Gastroesophageal sphincter (tissue), 4 donors: ENCODE measurements around the gene CCL8. TPM values are rescaled to one million over a fixed set of nuclear protein-coding genes. Genes with fewer than 3 reads are reported as not detected.

Experiments used
- ATAC-seq: fragments of 150-250 bp; one replicate; pipeline ENCODE4 v1.9.1; 2016; ENCODE audit warnings: mild to moderate bottlenecking, moderate library complexity
- H3K27ac ChIP-seq, 4 donors: fragments of 200-600 bp; sonication (generic) in 3 of 4; 1 replicate in 3 of 4; 2 replicates in 1 of 4; pipeline ENCODE4 v1.5.1; 2016 to 2019
- H3K27me3 ChIP-seq: fragments of 200-600 bp; sonication (generic); one replicate; pipeline ENCODE4 v1.5.1; 2019
- H3K36me3 ChIP-seq, 2 donors: fragments of 200-600 bp; sonication (generic); one replicate each; pipeline ENCODE4 v1.5.1; 2019; ENCODE audit warnings: control low read depth in 1 of 2
- H3K4me1 ChIP-seq, 3 donors: fragments of 200-600 bp; sonication (generic); 1 replicate in 2 of 3; 2 replicates in 1 of 3; pipeline ENCODE4 v1.5.1; 2016 to 2019; ENCODE audit warnings: control low read depth in 2 of 3
- H3K4me3 ChIP-seq, 2 donors: fragments of 200-600 bp; sonication (generic); one replicate each; pipeline ENCODE4 v1.5.1; 2019; ENCODE audit warnings: mild to moderate bottlenecking in 1 of 2, moderate library complexity in 1 of 2
- H3K9me3 ChIP-seq, 3 donors: fragments of 200-600 bp; sonication (generic); one replicate each; pipeline ENCODE4 v1.5.1; 2017 to 2019; ENCODE audit warnings: control low read depth in 2 of 3
- EP300 ChIP-seq: sonication (generic); formaldehyde crosslinking; IDR thresholded peaks from one replicate; pipeline ENCODE4 v1.6.1; 2017; ENCODE audit warnings: antibody characterized with exemption, mild to moderate bottlenecking
- POLR2A ChIP-seq, 2 donors: fragments of 450-650 bp; IDR thresholded peaks; one replicate each; pipeline ENCODE4 v1.6.1; 2017; ENCODE audit warnings: antibody characterized with exemption in 2 of 2, mild to moderate bottlenecking in 2 of 2, moderate library complexity in 1 of 2
- POLR2AphosphoS5 ChIP-seq: sonication (generic); formaldehyde crosslinking; IDR thresholded peaks from one replicate; pipeline ENCODE4 v1.6.1; 2017; ENCODE audit warnings: antibody characterized with exemption
- WGBS, 2 donors: methylation state at CpG; one replicate each; pipeline ENCODE4 v1.1.5; 2018; ENCODE audit warnings: low coverage in 1 of 2; 5-methylcytosine and 5-hydroxymethylcytosine counted together
- total RNA-seq, 4 donors: library from RNA; depleted of rRNA; stranded (reverse); fragments of >200 nt; gene quantifications; one replicate each; pipeline ENCODE4 v1.1.0, GENCODE V29; 2016
- TF ChIP-seq, protein P1 (sequence below), 4 experiments: fragments of 200-600 bp in 2 of 4; fragments of 450-650 bp in 2 of 4; sonication (generic) in 1 of 4; IDR thresholded peaks; one replicate each; pipeline ENCODE4 v1.5.1; 2017 to 2019; ENCODE audit warnings: antibody characterized with exemption in 4 of 4, mild to moderate bottlenecking in 2 of 4, moderate library complexity in 2 of 4

Gene CCL8
- total RNA-seq, 4 donors from 2014 or later: 0.27 to 0.81 TPM; not detected in 2

DNA sequence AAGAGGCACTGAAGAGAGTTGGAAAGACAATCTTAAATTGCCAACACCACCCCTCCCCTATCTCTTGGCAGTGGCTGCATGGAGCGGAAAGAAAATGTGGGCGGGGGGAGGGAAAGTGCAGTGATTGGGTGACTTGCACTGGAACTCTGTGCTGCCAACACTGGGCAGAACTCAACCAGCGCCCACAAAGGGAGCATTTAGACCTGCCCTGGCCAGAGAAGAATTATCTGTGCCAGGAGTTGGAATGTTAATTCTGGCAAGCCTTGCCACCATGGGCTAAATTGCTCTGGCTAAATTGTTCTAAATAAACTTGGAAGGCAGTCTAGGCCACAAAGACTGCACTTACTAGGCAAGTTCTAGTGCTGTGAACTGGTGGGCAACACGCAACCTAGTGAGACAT is 30.5 kb downstream of the CCL8 start:
- H3K4me1 ChIP-seq: no peaks in the 10 kb centered on the region
- no peak overlapping the region for H3K4me3 ChIP-seq
- H3K27me3 ChIP-seq: no peaks in the 10 kb centered on the region
- peaks cover 0 to 17% (median 0%) of the 10 kb centered on the region in 3 donors for H3K9me3 ChIP-seq
- no peak overlapping the region for H3K27ac ChIP-seq
- 50 to 60% methylated on average over 1 of the region's 4 CpGs for WGBS, 2 donors
- ATAC-seq: no peak
- TF ChIP-seq POLR2AphosphoS5: no peak
- TF ChIP-seq POLR2A (IDR thresholded peaks at IDR 0.05): no peak
- TF ChIP-seq, protein P1, sequence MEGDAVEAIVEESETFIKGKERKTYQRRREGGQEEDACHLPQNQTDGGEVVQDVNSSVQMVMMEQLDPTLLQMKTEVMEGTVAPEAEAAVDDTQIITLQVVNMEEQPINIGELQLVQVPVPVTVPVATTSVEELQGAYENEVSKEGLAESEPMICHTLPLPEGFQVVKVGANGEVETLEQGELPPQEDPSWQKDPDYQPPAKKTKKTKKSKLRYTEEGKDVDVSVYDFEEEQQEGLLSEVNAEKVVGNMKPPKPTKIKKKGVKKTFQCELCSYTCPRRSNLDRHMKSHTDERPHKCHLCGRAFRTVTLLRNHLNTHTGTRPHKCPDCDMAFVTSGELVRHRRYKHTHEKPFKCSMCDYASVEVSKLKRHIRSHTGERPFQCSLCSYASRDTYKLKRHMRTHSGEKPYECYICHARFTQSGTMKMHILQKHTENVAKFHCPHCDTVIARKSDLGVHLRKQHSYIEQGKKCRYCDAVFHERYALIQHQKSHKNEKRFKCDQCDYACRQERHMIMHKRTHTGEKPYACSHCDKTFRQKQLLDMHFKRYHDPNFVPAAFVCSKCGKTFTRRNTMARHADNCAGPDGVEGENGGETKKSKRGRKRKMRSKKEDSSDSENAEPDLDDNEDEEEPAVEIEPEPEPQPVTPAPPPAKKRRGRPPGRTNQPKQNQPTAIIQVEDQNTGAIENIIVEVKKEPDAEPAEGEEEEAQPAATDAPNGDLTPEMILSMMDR (IDR thresholded peaks at IDR 0.05): no peak
- no peaks in the 10 kb centered on the region for H3K36me3 ChIP-seq

DNA sequence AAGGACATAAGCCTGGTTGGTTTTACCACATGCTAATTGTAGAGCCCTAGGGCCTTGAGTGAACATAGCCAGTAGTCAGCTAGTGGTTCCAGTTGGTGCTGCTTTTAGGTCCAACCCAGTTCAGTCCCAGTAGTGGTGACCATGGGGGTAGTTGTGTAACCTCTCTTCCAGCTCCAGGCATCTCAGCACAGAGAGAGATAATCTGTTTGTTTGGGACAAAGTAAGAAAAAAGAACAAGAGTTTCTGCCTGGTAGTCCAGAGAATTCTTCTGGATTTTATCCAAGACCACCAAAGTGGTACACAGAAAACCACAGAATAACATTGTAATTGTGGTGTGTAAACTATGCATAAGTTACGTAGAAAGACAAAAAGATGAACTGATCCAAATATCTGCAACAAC is 31.9 kb downstream of the CCL8 start:
- H3K27ac ChIP-seq: no peak overlapping the region
- no peaks in the 10 kb centered on the region for H3K4me1 ChIP-seq
- TF ChIP-seq EP300 (no peak), POLR2A (IDR thresholded peaks at IDR 0.05) (no peak), POLR2AphosphoS5 (no peak)
- TF ChIP-seq, protein P1 (IDR thresholded peaks at IDR 0.05): no peak
- H3K36me3 ChIP-seq: no peaks in the 10 kb centered on the region
- H3K27me3 ChIP-seq: no peaks in the 10 kb centered on the region
- no peak overlapping the region for H3K4me3 ChIP-seq
- H3K9me3 ChIP-seq: peaks cover 0 to 17% (median 0%) of the 10 kb centered on the region in 3 donors
- 67 to 78% methylated on average over 1 of the region's 1 CpG for WGBS, 2 donors
- no peak for ATAC-seq

DNA sequence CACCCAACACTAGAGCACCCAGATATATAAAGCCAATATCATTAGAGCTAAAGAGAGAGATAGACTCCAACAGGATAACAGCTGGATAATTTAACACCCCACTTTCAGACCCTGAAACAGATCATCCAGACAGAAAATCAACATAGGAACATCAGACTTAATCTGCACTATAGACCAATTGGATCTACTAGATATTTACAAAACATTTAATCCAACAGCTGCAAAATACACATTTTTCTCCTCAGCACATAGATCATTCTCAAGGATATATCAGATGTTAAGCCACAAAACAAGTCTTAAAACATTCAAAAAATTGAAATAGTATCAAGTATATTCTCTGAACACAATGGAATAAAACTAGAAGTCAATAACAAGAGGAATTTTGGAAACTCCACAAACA is 33.0 kb downstream of the CCL8 start:
- TF ChIP-seq, protein P1 (IDR thresholded peaks at IDR 0.05): no peak
- TF ChIP-seq POLR2AphosphoS5: no peak
- Histone ChIP-seq H3K36me3 (no peaks in the 10 kb centered on the region), H3K27me3 (no peaks in the 10 kb centered on the region), H3K9me3 (peaks cover 0 to 17% (median 0%) of the 10 kb centered on the region in 3 donors), H3K4me3 (no peak overlapping the region), H3K4me1 (no peaks in the 10 kb centered on the region), H3K27ac (no peak overlapping the region)
- no peak for ATAC-seq

DNA sequence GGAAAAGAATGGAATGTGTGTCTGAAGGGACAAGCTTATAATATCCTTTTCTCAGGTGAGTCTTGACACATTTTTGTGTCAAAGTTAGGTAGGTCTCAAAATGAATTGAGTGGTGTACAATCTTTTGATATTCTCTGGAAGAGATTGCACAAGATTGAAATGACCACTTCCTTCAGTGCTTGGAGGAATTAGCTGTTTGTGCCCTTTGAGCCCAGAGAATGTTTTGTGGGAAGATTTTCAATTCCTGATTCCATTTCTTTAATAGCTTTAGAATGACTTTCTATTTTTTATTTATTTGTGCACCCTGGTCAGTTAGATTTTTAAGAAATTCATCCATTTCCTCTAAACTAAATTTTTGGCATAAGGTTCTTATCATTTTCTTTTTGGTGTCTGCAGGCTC is 35.4 kb downstream of the CCL8 start:
- Histone ChIP-seq H3K27me3 (no peaks in the 10 kb centered on the region), H3K27ac (no peak overlapping the region), H3K36me3 (no peaks in the 10 kb centered on the region), H3K9me3 (peaks cover 0 to 17% (median 0%) of the 10 kb centered on the region in 3 donors), H3K4me1 (no peaks in the 10 kb centered on the region), H3K4me3 (no peak overlapping the region)
- no peak for TF ChIP-seq POLR2AphosphoS5
- no peak for TF ChIP-seq POLR2A (IDR thresholded peaks at IDR 0.05)
- ATAC-seq: no peak

DNA sequence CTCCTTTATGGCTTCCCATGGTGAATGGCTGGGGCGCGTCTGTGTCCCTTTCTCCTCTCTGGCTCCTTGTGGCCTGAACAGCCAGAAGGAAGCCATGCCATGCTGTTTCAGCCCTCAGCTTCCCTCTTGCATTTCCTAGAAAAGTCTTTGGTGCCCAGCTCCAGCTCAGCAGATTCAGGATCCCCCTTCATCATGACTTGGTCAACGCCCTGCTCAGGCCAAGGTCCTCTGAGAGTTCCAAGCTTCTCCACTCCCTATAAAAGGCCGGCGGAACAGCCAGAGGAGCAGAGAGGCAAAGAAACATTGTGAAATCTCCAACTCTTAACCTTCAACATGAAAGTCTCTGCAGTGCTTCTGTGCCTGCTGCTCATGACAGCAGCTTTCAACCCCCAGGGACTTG is 37.0 kb downstream of the CCL8 start, which contains the start of gene CCL13:
CCL13 (plus strand) TSS at position 287 of the 400 bp plus-strand sequence; CDS start at position 334, 47 bp downstream.
- no peak within 1 kb of the TSS for H3K4me3 ChIP-seq
- no peaks in the 10 kb centered on the region for H3K4me1 ChIP-seq
- peak; percentile 57 for ATAC-seq
- peaks cover 0 to 17% (median 0%) of the 10 kb centered on the region in 3 donors for H3K9me3 ChIP-seq
- no peaks in the 10 kb centered on the region for H3K36me3 ChIP-seq
- peak within 1 kb of the TSS in 2 of 4 donors; percentile 14 to 19 for H3K27ac ChIP-seq
- WGBS, 2 donors: 93 to 100% methylated on average over 1 to 5 of the region's 5 CpGs
- no peak for TF ChIP-seq EP300
- no peak for TF ChIP-seq POLR2AphosphoS5
- TF ChIP-seq, protein P1 (IDR thresholded peaks at IDR 0.05): no peak
- no peak for TF ChIP-seq POLR2A (IDR thresholded peaks at IDR 0.05)
- no peaks in the 10 kb centered on the region for H3K27me3 ChIP-seq
